WTC11 (cell line): Measurements from ENCODE around the gene SH3GL2. TPM values are rescaled to one million over a fixed set of nuclear protein-coding genes. Genes with fewer than 3 reads are reported as not detected.

Source experiments
- ATAC-seq: fragments of 200-7000 bp; cut with Tn5 transposase; 2 replicates; pipeline ENCODE4 v1.10.0; 2021; ENCODE audit warnings: mild to moderate bottlenecking, moderate library complexity
- CTCF ChIA-PET: fragments of 300-600 bp; sonication (Branson Sonifier 250); formaldehyde crosslinking; loops from one replicate; lab custom pipeline; 2021; ENCODE audit warnings: antibody characterized with exemption; lab: Charles Lee
- POLR2A ChIA-PET: fragments of 350-600 bp; sonication (Branson Sonifier 250); formaldehyde crosslinking; loops from one replicate; lab custom pipeline; 2021; ENCODE audit warnings: antibody characterized with exemption; lab: Charles Lee
- DNase-seq: peaks from one replicate; pipeline ENCODE4 v3.0.0; 2021; ENCODE audit warnings: low spot score
- H3K27ac Mint-ChIP-seq: 2 replicates; pipeline ENCODE4 v1.8.0; 2021; ENCODE audit warnings: mixed read lengths
- H3K27me3 Mint-ChIP-seq: 2 replicates; pipeline ENCODE4 v1.8.0; 2021; ENCODE audit warnings: low read depth, mild to moderate bottlenecking, moderate library complexity, mixed read lengths
- H3K36me3 Mint-ChIP-seq: 2 replicates; pipeline ENCODE4 v1.8.0; 2021; ENCODE audit warnings: mixed read lengths
- H3K4me1 Mint-ChIP-seq: 2 replicates; pipeline ENCODE4 v1.8.0; 2022; ENCODE audit warnings: mixed read lengths
- H3K4me3 Mint-ChIP-seq: 2 replicates; pipeline ENCODE4 v1.8.0; 2021; ENCODE audit warnings: mild to moderate bottlenecking, moderate library complexity, mixed read lengths
- H3K9me3 Mint-ChIP-seq: 2 replicates; pipeline ENCODE4 v1.8.0; 2021; ENCODE audit warnings: mixed read lengths
- ARID4B ChIP-seq: sonication (generic); formaldehyde crosslinking; IDR thresholded peaks from 2 replicates; pipeline ENCODE4 v1.8.0; 2023; ENCODE audit warnings: missing genetic modification reagents, mild to moderate bottlenecking, borderline replicate concordance
- ATF2 ChIP-seq: sonication (generic); formaldehyde crosslinking; IDR thresholded peaks from 2 replicates; pipeline ENCODE4 v1.8.1; 2022; ENCODE audit warnings: low read depth, missing genetic modification reagents, borderline replicate concordance
- E2F5 ChIP-seq: sonication (generic); formaldehyde crosslinking; IDR thresholded peaks from 2 replicates; pipeline ENCODE4 v1.8.1; 2022; ENCODE audit warnings: mild to moderate bottlenecking, moderate library complexity, missing genetic modification reagents
- EMX1 ChIP-seq: fragments of 250-450 bp; sonication (Bioruptor Pico); IDR thresholded peaks from 2 replicates; pipeline ENCODE4 v1.8.0; 2021; ENCODE audit warnings: mild to moderate bottlenecking
- JAZF1 ChIP-seq: fragments of 250-450 bp; sonication (Bioruptor Pico); IDR thresholded peaks from 2 replicates; pipeline ENCODE4 v1.9.0; 2021; ENCODE audit warnings: moderate library complexity, mild to moderate bottlenecking, inconsistent platforms
- JUN ChIP-seq: sonication (generic); formaldehyde crosslinking; IDR thresholded peaks from 2 replicates; pipeline ENCODE4 v1.8.0; 2023; ENCODE audit warnings: mild to moderate bottlenecking, missing genetic modification reagents
- MYBL2 ChIP-seq: sonication (generic); formaldehyde crosslinking; IDR thresholded peaks from 2 replicates; pipeline ENCODE4 v1.8.1; 2023; ENCODE audit warnings: mild to moderate bottlenecking, moderate library complexity, missing genetic modification reagents
- NR3C1 ChIP-seq: sonication (generic); formaldehyde crosslinking; conservative IDR thresholded peaks from 2 replicates; pipeline ENCODE4 v1.8.1; 2023; ENCODE audit warnings: low read depth, mild to moderate bottlenecking, missing genetic modification reagents
- TEAD1 ChIP-seq: sonication (generic); formaldehyde crosslinking; IDR thresholded peaks from 2 replicates; pipeline ENCODE4 v1.8.0; 2022; ENCODE audit warnings: mild to moderate bottlenecking, missing genetic modification reagents
- TEAD4 ChIP-seq: sonication (generic); formaldehyde crosslinking; IDR thresholded peaks from 2 replicates; pipeline ENCODE4 v1.8.0; 2022; ENCODE audit warnings: mild to moderate bottlenecking, missing genetic modification reagents
- USF1 ChIP-seq: sonication (generic); formaldehyde crosslinking; IDR thresholded peaks from 2 replicates; pipeline ENCODE4 v1.8.0; 2022; ENCODE audit warnings: mild to moderate bottlenecking, missing genetic modification reagents
- ZNF281 ChIP-seq: sonication (generic); formaldehyde crosslinking; IDR thresholded peaks from 2 replicates; pipeline ENCODE4 v1.8.0; 2023; ENCODE audit warnings: mild to moderate bottlenecking, missing genetic modification reagents
- ZNF317 ChIP-seq: sonication (generic); formaldehyde crosslinking; IDR thresholded peaks from 2 replicates; pipeline ENCODE4 v1.8.1; 2023; ENCODE audit warnings: low read depth, mild to moderate bottlenecking, moderate library complexity, missing genetic modification reagents, borderline replicate concordance
- ZNF425 ChIP-seq: fragments of 250-450 bp; sonication (Bioruptor Pico); conservative IDR thresholded peaks from 2 replicates; pipeline ENCODE4 v1.9.0; 2021; ENCODE audit warnings: mild to moderate bottlenecking
- ZNF532 ChIP-seq: fragments of 250-450 bp; sonication (Bioruptor Pico); IDR thresholded peaks from 2 replicates; pipeline ENCODE4 v1.9.0; 2021; ENCODE audit warnings: mild to moderate bottlenecking, borderline replicate concordance
- ZNF671 ChIP-seq: fragments of 250-450 bp; sonication (Bioruptor Pico); IDR thresholded peaks from 2 replicates; pipeline ENCODE4 v1.8.0; 2021; ENCODE audit warnings: mild to moderate bottlenecking
- ZSCAN18 ChIP-seq: fragments of 250-450 bp; sonication (Bioruptor Pico); IDR thresholded peaks from 2 replicates; pipeline ENCODE4 v2.1.2; 2022; ENCODE audit warnings: mild to moderate bottlenecking, moderate library complexity
- total RNA-seq: library from RNA; stranded (reverse); gene quantifications from 3 replicates; pipeline ENCODE4 v1.2.3, GENCODE V29; 2021

SH3GL2 gene
- total RNA-seq, 1 experiment from 2014 or later, result 4.2 TPM

GRCh38 chr9:17742067-17742466 is 163.2 kb downstream of the SH3GL2 start:
- Mint-ChIP-seq H3K9me3 (no peaks in the 10 kb centered on the region), H3K27ac (no peak overlapping the region), H3K4me3 (no peak overlapping the region), H3K36me3 (no peaks in the 10 kb centered on the region), H3K4me1 (peaks cover 7% of the 10 kb centered on the region), H3K27me3 (no peaks in the 10 kb centered on the region)
- ChIA-PET POLR2A (no interaction called here), CTCF (interaction anchor here (0.7 to 1.2 kb wide), 8 partner anchors 16 to 471 kb away, joined by 3 to 5 read pairs (median 3); no protein-coding TSS in a partner anchor)
- DNase-seq, result peak; percentile 17
- ATAC-seq, result peak; percentile 99
- TF ChIP-seq EMX1 (CRISPR knock-in tag) (no peak), TEAD4 (peak; percentile 96), JAZF1 (CRISPR knock-in tag) (no peak), ZSCAN18 (CRISPR knock-in tag) (no peak), ZNF425 (no peak), ZNF317 (CRISPR knock-in tag) (no peak), E2F5 (CRISPR knock-in tag) (no peak), ARID4B (CRISPR knock-in tag) (no peak), TEAD1 (peak; percentile 98; the same call in 1 of the 2 replicates), NR3C1 (CRISPR knock-in tag) (no peak), MYBL2 (CRISPR knock-in tag) (no peak), ZNF532 (CRISPR knock-in tag) (no peak), ZNF281 (CRISPR knock-in tag) (no peak), JUN (CRISPR knock-in tag) (no peak), ZNF671 (CRISPR knock-in tag) (no peak), ATF2 (CRISPR knock-in tag) (no peak), USF1 (CRISPR knock-in tag) (no peak)
